T-helper 1 cell (primary cell): ENCODE results near the gene PPM1H.

ENCODE experiments used
- DNase-seq, 5 donors: peaks; one replicate each; pipeline ENCODE4 v3.0.0-alpha.2; 2012 to 2020

PPM1H gene

DNA sequence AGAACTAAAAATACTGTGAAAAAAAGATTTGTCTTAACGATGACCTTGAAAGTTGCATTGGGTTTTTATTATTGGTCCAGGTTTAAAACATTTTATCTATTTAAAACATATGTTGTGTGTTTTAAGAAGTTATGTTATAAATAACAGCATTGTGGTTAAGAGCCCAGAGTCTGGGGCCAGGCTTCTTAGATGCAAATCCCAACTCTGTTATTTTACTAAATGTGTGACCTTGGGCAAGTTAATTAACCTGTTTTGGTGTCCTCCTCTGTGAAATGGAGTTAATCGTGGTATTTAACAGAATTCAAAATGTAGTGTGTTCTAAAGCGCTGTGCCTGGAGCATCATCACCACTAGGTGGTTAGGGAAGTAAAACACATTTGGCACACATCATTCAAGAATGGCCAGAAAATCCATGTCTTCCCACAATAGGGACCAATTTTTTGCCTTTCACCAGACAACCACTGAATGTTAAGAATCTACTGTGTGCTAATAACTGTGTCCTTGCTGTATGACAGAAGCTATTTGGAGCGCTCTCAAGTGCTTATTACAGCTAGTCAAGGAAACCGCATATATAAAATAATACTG is 335.0 kb downstream of the PPM1H start:
- no peak for DNase-seq

GRCh38 chr12:62598846-62599245 is 336.1 kb downstream of the PPM1H start:
- no peak for DNase-seq

DNA sequence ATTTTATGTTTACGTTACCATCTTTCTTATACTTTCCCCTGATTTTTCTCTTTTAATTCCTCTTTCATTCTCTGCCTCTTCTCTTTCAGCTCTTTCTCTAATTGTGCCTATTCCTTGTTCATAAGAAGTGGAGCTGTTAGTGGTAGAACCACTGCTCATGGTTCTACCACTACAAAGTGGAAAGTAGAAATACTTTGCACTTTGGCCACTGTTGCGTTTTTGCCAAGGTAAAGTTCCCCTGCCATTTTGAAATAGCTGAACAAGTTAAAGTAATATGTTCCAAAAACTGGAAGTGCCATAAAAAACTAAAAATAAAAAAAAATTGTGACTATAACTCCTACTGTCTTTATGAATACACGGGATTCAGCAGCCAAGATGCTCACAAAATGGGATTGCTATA is 337.7 kb downstream of the PPM1H start:
- no peak for DNase-seq
